ENCODE measurements around the gene ATOSA. TPM values are rescaled to one million over a fixed set of nuclear protein-coding genes. Genes with fewer than 3 reads are reported as not detected.

ATOSA gene
- total RNA-seq, result 10 to 100 TPM; 14.0 to 22.0 TPM

GRCh38 chr15:52679232-52680040 is at the start of gene ATOSA:
ATOSA (minus strand) TSS chr15:52679388; CDS start chr15:52678021, 1,367 bp downstream.

Other genes starting within 250 kb of the ATOSA start
- 100 to 1,000 TPM; 335 to 399 TPM for gene MYO5A, start 150.5 kb downstream of the ATOSA start, total RNA-seq
- 100 to 1,000 TPM; 126 to 166 TPM for gene ARPP19, start 110.4 kb downstream of the ATOSA start, total RNA-seq
- gene ONECUT1, start 110.9 kb upstream of the ATOSA start, total RNA-seq, result 1 to 10 TPM; 2.0 to 6.5 TPM